ENCODE results near the gene SEZ6L. TPM values are rescaled to one million over a fixed set of nuclear protein-coding genes. Genes with fewer than 3 reads are reported as not detected.

SEZ6L gene
- total RNA-seq, 1 donor from 2014 or later = 8.6 TPM

DNA sequence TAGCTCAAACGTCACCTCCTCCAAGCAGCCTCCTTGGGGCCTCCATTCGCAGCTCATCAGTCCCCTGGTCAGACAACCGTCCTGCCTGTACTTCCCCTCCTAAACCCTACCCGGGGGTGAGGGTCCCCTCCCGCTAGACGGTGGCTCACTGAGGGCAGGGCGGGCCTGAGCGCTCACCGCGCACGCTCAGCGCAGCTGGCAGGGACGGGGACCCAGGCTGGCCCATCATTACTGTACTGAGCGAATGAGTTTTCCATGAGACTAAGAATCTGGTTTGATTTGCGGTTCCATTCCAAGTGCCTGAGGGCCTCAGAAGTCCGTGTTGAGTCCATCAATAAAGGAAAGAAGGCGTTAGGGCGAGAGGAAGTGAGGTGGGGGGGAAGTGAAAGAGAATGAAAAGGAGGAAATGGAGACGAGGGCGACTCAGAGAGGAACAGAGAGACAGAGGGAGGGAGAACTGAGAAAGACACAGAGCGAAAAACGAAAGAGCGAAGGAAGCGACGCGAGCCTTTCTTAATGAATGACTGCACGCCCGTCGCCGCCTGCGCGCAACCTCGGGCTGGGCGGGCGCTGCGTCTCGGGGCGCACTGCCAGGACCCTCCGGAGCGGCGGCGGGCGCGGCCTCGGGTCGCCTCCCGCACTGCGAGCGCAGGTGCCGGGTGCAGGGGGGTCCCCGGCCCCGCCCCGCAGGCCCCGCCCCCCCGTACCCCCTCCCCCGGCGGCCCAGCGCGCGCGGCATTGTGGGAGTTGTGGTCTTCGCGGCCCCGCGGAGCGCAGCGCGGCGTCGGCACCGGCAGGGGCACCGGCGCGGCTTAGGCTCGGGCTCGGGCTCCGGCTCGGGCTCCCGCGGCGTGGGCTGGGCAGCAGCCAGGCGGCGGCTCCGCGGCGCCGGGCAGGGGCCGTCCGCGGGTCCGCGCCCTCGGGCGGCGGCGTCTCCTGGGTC, 259.5 kb downstream of the SEZ6L start, which contains the start of gene ASPHD2:
ASPHD2 (plus strand) TSS at position 746 of the 943 bp plus-strand sequence. CDS start 4,356 bp downstream, outside the sequence.
- Mint-ChIP-seq H3K27ac (peak within 1 kb of the TSS; percentile 84), H3K36me3 (no peaks in the 10 kb centered on the region)

DNA sequence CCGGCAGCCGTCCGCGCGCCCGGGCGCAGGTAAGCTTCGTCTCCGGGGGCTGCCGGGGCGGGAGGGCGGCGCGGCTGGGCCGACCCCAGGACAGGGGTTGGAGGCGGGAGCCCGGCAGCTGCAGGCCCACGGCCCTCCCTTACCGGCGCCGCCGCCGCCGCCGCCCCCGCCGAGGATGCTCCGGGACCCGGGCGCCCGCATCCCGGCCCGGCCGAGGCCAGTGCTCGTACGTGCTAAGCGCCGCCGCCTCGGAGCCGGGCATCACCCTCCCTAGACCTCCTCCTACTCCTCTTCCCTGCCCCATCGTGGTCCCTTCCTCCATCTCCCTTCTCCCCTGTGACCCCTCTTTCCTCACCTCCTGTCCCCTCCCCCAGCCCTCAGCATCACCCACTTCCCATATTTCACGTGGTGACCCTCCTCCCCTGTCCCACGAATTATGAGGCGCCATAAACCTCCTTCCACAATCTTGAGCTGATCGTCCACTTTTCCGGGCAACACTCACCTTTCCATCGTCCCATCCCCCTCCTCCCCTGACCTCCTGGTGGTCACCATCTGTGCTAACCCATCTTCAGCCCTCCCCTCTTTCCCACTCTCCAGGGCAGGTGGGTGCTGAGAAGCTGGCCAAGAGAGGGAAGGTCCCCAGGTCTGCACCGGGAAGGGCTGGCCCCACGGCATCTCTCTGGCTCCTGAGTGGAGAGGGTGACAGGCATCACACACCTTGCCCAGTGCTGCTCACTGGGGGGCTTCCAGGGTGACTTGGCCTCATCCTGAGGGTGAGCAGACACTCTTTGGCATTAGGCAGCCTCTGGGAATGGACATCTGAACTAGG, 260.4 kb downstream of the SEZ6L start:
- Mint-ChIP-seq H3K27ac (peak overlapping the region; percentile 64), H3K9me3 (no peaks in the 10 kb centered on the region), H3K27me3 (peaks cover 60% of the 10 kb centered on the region), H3K36me3 (no peaks in the 10 kb centered on the region), H3K4me3 (peak overlapping the region; percentile 85), H3K4me1 (ENCODE audit: unreplicated experiment) (peaks cover 15% of the 10 kb centered on the region)
- TF ChIP-seq, protein P1, sequence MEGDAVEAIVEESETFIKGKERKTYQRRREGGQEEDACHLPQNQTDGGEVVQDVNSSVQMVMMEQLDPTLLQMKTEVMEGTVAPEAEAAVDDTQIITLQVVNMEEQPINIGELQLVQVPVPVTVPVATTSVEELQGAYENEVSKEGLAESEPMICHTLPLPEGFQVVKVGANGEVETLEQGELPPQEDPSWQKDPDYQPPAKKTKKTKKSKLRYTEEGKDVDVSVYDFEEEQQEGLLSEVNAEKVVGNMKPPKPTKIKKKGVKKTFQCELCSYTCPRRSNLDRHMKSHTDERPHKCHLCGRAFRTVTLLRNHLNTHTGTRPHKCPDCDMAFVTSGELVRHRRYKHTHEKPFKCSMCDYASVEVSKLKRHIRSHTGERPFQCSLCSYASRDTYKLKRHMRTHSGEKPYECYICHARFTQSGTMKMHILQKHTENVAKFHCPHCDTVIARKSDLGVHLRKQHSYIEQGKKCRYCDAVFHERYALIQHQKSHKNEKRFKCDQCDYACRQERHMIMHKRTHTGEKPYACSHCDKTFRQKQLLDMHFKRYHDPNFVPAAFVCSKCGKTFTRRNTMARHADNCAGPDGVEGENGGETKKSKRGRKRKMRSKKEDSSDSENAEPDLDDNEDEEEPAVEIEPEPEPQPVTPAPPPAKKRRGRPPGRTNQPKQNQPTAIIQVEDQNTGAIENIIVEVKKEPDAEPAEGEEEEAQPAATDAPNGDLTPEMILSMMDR (conservative IDR thresholded peaks at IDR 0.05) = no peak
- no peak for DNase-seq (ENCODE audit: extremely low spot score, unreplicated experiment)

More for the DNA sequence above, 259.5 kb downstream of the SEZ6L start, which contains the start of gene ASPHD2:
- Mint-ChIP-seq H3K9me3 (no peaks in the 10 kb centered on the region), H3K27me3 (peaks cover 62% of the 10 kb centered on the region), H3K4me3 (peak within 1 kb of the TSS; percentile 99), H3K4me1 (ENCODE audit: unreplicated experiment) (peaks cover 15% of the 10 kb centered on the region)
- DNase-seq (ENCODE audit: extremely low spot score, unreplicated experiment) = peak; percentile 79
- TF ChIP-seq, protein P1 (conservative IDR thresholded peaks at IDR 0.05) = no peak

DNA sequence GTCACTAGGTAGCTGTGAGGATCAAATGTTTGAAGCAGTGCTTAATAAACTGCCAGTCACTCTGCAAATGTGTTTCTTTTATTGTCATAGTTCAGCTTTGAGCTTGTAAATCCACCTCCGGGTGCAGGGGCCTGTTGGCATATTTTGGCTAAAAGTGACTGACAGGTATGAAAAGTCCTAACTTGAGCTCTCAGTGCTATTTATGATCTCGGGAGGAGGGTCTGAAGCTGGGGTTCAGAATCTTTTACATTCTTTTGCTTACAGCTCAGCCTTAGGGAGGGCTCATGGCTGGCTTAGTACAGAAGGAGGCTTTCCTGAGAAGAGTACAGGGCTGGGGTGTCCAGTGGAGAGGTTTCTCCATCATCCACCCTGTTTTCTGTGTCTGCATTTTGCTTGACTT, 261.3 kb downstream of the SEZ6L start:
- peaks cover 21% of the 10 kb centered on the region for H3K4me1 Mint-ChIP-seq (ENCODE audit: unreplicated experiment)
- H3K27me3 Mint-ChIP-seq = peaks cover 55% of the 10 kb centered on the region
- H3K27ac Mint-ChIP-seq = peak overlapping the region; percentile 64
- H3K9me3 Mint-ChIP-seq = no peaks in the 10 kb centered on the region
- H3K36me3 Mint-ChIP-seq = no peaks in the 10 kb centered on the region
- DNase-seq (ENCODE audit: extremely low spot score, unreplicated experiment) = no peak
- TF ChIP-seq, protein P1 (conservative IDR thresholded peaks at IDR 0.05) = no peak
- H3K4me3 Mint-ChIP-seq = peak overlapping the region; percentile 85

DNA sequence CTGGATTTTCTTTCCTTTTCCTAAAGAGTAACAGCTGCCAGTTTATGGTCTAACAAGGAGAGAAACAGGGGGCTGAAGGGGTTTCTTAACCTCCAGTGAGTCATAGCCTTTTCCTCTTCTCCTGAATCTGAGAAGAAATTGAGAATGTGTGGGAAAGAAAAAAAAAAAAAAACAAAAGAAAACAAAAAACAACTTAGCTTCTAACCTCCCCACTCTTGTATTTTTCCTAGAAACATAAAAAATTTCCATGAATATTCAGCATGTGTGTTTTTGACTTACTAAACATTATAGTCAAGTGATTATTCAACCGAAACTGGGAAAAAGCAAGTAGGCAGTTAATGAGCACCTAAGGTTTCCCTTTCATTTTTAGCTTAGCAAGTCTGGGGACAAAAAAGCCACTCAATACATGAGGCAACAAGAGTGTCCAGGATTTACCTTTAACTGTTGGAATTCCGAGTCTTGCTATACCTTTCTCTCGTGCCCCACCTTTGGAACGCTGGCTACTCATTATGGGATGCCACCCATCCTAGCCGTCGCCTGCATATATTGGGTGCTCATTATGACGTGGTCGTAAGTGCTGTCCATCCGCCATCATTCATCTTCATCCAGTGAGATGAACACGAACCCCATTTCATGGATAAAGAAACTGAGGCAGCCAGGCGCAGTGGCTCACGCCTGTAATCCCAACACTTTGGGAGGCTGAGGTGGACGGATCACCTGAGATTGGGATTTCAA, 262.2 kb downstream of the SEZ6L start:
- Mint-ChIP-seq H3K4me1 (ENCODE audit: unreplicated experiment) (peaks cover 28% of the 10 kb centered on the region), H3K27me3 (peaks cover 47% of the 10 kb centered on the region), H3K9me3 (no peaks in the 10 kb centered on the region), H3K27ac (no peak overlapping the region), H3K4me3 (peak overlapping the region; percentile 85), H3K36me3 (no peaks in the 10 kb centered on the region)
- TF ChIP-seq, protein P1 (conservative IDR thresholded peaks at IDR 0.05) = no peak
- no peak for DNase-seq (ENCODE audit: extremely low spot score, unreplicated experiment)

Measured in type B pancreatic cell (in vitro differentiated cells).